Stimulated activated CD4-positive, alpha-beta T cell treated with anti-CD3 and anti-CD28 coated beads, Interleukin-1b, Interleukin-23, amount 100 ng/mL, for 24 hours (primary cell): ENCODE measurements around the gene PXYLP1.
"Not testable (repeated sequence)": the region's sequence is repeated elsewhere in the genome, so short reads cannot be mapped to it uniquely, and the experiment has no call there.

ENCODE experiments used
- DNase-seq, 4 experiments: peaks; one replicate each; pipeline ENCODE4 v3.0.0-alpha.2; 2020; ENCODE audit warnings: low read depth in 4 of 4, low spot score in 1 of 4

PXYLP1 gene, protein sequence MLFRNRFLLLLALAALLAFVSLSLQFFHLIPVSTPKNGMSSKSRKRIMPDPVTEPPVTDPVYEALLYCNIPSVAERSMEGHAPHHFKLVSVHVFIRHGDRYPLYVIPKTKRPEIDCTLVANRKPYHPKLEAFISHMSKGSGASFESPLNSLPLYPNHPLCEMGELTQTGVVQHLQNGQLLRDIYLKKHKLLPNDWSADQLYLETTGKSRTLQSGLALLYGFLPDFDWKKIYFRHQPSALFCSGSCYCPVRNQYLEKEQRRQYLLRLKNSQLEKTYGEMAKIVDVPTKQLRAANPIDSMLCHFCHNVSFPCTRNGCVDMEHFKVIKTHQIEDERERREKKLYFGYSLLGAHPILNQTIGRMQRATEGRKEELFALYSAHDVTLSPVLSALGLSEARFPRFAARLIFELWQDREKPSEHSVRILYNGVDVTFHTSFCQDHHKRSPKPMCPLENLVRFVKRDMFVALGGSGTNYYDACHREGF

DNA sequence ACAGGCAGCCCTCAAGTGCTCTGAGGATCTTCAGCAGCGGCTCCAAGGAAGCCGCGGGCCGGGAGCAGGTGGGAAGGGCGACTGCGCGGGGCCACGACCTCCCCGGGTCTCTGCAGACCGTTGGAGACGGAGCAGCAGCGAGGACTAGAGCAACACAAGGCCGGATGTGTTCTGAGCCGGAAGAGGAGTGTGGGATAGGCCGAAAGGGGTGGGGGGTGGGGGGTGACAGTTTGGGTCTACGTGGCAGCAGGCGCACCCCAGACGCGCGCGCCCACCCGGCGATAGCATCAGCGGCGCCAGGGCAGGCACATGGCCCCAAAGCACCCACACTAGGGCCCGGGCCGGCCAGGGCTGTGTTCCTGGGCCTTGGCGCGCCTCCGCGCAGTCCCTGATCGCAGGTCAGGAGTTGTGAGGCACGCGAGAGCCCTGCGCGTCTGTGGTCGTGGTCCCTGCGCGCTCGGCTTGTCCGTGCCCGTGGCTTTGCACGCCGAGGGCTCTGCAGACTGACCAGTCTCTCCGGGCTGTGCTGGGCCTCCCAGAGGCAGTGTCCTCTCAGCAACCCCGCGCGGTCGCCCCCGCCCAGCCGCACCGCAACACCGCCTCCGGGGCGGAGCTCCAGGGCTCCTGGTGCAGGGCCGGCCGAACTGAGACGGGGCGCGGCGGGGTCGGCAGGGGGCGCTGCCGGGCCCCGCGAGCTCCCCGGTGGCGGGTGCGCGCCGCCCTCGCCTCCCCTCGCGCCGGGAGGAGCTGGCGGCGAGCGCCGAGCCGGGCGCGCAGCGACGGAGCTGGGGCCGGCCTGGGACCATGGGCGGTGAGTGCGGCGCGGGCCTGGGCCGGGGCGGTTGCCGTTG lies at the start of gene PXYLP1:
PXYLP1 (plus strand) TSS at position 725 of the 851 bp plus-strand sequence. CDS start 28,351 bp downstream, outside the sequence.
- peak; percentile 70 to 88 (median 76) for DNase-seq

DNA sequence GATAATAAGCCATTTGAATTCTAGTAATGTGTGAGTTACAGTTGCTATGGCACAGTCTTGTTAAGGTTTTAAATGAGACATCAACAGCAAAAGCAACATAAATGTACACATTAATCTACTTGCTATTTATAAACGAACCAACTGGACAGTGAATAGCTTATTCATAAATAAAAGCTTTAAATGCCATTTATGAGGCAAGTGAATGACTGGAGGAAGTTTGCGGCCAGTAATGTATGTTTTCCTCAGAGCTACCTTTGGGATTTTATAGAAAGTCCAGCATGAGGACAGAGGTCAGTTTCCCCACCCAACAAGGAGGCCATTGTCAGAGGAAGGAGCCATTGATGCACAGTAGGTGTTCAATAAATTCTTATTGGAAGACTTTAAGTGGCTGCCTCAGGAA lies 48.0 kb upstream of the PXYLP1 start:
- DNase-seq = no peak

DNA sequence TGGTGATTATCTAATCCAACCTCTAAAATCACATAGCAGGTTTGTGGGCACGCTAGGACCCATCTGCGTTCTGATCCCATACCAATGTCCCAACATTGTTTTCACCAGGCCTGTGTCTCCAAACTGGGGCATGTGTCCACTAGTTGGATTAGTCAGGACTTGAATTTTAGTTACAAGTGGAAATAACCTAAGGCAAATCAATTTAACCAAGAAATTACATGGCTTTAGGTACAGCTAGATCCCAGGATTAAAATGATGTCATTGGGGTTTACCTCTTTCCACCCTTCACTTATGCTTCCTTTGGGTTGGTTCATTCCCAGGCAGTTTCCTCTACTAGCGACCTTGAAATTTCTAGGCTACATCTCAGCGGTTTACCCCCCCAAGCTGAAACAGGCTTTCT lies 47.2 kb upstream of the PXYLP1 start:
- DNase-seq = no peak

DNA sequence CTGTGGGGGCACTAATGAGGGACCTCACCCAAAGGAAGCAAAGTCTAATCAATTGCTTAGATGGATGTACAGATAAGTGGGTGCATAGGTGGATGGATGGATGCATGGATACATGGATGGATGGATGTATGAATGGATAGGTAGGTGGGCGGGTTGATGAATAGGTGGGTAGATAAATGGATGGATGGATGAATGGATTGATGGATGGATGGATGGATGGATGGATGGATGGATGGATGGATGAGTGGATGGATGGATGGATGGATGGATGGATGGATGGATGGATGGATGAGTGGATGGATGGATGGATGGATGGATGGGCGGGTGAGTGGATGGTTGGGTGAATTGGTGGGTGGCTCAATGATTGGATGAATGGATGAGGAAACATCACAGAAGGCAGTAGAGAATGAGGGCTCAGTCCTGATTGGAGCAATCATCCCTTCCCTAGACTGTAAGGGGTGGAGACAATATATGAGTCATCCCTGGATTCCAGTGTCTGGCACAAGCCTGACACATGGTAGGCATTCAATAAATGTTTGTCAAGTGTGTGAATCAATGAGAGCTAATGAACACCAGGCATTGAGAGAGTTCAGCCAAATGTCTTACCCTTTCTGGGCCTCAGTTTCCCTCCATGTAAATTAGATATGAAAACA lies 40.4 kb upstream of the PXYLP1 start:
- DNase-seq = no peak

DNA sequence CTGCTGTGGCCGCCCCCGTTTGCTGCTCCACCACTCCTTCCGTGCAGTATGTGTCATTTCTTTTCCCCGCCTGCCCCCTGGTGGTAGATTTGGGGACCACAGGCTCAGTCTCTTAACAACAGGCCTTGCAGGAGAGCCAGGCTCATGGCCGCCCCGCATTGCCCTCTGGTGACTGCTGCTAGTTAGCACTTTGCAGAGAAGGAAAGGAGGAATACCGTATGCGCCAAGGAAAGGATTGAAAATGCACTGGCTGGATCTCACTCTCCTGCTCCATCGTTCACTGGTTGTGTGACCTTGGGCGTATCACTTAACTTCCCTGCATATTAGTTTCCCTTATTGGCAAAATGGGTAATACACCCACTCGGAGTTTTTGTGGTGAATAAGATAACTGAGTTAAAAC lies 39.3 kb upstream of the PXYLP1 start:
- DNase-seq = peak; percentile 96 to 98 (median 97)

DNA sequence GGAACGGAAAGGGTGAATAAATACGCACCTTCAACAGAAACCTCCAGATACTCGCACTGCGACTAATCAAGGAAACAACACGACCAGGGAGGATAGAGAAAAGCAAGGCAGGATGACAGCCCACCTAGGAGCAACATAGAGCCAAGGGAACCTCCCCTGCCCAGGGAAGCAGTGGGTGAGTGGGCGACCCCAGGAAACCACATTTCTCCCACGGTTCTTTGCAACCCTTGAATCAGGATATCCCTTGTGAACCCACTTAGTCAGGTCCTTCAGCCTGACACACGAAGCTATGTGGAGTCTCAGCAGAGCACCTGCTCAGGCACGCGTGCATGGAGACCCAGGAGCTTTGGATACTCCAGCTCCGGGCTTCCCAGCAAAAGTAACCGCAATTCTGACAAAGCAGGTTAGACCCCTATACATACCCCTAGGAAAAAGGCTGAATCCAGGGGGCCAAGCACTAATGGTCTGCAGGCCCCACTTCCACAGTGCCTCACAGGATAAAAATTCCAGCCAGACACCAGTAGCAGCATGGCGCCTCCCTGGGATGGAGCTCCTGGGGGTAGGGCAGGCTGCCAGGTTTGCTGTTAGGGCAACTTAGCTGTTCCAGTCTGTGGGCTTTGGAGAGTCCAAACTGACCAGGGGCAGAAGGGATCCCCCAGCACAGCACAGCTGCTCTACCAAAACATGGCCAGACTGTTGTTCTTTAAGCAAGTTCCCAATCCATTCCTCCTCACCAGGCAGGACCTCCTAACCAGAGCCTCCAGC lies 38.4 kb upstream of the PXYLP1 start:
- no peak for DNase-seq

DNA sequence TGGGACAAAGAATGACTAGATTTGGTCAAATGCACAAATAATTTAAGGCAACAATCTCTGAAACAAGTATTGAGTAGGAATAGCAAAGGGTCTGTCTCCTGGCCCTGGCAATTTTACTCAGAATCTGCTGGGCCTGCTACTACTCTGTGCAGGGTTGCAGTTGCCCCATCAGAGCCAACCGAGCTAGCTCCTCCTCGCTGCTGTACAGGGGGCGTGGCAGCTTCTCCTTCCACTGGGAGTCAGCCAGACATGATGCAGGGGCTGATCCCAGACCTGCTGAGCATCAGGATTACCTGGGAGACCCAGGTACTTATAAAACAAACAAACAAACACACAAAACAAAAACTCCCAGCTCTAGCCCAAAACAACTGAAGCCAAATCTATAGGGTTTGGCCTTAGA lies 30.5 kb upstream of the PXYLP1 start:
- no peak for DNase-seq

DNA sequence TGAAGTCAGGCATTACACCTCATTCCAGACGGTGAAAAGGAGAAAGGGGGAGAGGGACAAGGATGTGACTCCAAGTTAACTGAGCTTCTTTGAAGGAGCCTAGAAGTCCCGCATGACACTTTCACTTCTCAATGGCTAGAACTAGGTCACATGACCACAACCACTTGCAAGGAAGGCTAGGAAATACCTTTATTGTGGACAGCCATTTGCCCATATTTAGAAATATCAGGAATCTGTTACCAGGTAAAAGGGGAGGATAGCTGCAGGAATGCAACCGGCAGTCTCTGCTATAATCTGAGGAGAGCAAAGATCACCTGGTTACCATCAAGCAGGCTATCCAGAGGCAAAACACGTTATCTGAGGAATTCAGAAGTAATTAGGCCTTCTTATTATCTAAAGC lies 28.9 kb upstream of the PXYLP1 start:
- no peak for DNase-seq

DNA sequence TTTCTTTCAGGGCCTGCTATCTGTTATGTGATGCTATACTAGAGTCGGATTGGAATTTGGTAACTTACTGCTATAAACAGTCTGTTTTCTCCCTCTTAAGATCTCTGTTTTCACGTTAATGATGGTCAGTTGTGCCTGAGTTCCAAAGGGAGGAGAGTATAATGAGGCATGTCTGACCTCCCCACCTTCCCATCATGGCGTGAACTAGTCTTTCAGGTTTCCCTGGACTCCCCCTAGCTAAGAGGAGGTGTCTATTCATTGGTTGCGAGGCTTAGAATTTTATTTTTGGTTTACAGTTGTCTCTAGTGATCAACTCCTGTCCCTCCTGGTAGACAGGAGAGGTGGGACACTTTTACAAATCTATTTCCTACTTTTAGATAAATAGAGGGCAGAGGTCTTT lies 27.8 kb upstream of the PXYLP1 start:
- DNase-seq = no peak

DNA sequence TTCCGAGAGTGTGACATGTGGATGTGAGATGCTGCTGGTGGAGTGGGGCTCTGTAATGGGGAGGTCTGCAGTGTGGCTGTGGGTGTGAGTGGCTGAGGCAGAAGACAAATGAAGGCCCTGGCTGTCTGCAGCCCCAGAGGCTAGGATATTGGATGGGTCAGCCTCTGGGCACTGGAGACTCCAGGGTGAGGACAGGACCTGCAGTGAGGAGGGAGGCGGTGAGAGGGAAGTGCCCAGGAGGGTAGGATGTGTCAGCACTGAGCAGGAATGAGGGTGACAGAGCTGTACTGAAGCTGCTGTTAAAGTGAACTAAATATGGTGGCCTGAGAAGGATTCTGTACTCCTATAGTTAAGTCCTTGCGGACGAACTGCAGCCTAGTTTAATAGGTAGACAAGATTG lies 27.3 kb upstream of the PXYLP1 start:
- no peak for DNase-seq

DNA sequence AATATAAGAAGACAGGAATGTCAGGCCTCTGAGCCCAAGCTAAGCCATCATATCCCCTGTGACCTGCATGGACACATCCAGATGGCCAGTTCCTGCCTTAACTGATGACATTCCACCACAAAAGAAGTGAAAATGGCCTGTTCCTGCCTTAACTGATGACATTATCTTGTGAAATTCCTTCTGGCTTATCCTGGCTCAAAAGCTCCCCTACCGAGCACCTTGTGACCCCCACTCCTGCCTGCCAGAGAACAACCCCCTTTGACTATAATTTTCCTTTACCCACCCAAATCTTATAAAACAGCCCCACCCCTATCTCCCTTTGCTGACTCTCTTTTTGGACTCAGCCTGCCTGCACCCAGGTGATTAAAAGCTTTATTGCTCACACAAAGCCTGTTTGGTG lies 20.3 kb upstream of the PXYLP1 start:
- DNase-seq = not testable (repeated sequence)

DNA sequence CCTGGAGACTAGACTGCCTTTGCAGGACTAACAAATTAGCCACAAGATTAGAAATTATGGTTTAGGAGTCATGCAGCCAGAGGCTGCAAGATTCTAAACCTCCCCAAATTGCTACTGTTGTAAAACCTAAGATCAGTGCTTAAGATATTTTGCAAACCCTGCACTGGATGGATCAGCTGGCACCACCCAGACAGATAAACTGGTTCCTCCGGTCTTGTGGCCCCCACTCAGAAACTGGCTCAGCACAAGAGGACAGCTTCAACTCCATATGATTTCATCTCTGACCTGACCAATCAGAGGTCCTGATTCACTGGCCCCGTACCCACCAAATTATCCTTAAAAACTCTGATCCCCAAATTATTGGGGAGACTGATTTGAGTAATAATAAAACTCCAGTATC lies 19.5 kb upstream of the PXYLP1 start:
- DNase-seq = no peak

DNA sequence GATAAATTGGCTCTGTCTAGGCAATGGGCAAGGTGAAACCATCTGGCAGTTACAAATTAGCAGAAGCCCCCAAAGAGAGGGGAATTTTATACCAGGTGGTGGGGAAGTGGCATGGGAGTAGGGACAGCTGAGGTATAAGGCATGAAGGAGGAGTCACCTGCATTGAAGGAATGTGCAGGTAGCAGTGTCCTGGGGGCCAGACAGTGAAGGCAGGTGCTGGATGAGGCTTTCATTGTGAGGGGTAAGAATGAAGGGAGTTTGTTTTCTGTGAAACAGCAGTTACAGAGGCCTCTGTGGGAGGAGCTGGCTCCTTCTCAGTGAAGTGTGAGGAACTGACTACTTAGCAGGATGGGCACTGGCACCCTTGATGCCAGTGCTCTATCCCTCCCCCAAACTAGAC lies 19.1 kb upstream of the PXYLP1 start:
- no peak for DNase-seq

DNA sequence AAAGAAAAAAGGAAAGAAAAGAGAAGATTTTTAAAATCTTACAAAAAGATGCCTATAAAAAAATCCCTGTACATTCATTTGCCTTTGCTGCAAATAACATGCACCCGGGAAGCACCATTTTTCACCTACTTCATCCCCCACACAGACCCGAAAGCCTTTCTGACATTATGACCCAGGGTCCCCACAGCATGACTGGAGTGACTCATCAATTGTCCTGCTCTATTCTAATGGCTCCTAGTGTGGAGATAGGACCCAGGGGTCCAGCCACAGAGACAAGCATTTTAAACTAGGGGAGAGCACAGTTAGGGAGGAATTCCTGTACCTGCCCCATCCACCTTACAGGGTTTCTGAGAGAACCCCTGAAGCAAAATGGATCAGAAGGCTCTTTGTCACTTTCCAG lies 14.7 kb upstream of the PXYLP1 start:
- DNase-seq = no peak

DNA sequence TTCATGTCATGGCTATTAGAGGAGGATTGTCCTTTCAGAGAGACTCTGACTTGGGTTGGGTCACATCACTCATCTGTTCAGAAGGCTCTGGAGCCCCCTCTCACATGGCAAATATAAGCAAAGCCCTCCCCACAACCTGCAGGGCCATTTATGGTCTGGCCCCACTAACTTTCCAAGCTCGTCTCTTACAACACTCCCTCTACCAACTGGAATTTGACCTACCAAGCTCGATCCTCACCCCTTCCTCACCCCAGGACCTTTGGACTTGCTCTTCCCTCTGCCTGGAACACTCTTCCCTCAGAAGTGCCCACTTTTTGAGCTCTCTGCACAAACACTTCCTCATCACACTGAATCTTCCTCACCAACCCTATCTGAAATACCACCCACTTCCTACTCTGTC lies 14.2 kb upstream of the PXYLP1 start:
- no peak for DNase-seq

DNA sequence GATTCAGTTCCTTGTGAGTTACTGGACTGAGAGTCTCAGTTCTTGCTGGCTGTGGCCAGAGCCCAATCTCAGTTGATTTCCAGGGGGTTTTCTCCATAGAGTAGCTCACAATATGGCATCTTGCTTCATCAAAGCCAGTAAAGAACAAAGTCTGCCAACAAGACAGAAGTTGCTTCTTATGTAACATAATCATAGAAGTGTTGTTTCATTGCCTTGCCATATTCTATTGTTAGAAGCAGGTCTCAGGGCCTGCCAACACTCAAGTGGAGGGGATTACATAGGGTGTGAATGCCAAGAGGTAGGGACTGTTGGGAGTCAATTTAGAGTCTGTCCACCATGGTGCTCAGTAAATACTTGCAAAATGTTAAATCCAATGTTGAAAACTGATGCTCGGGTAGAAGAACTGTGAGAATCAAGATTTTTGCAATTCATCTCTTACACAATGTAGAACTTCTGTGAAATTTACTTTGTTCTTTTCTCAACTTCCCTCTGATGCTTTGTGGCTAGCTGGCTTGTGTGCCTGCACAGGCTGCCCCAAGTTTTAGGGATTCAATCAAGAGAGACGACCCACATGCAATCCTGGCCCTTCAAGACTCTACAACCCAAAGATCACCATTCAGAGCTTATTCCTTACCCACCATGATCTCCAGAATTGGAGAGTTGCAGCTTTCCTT lies 13.3 kb upstream of the PXYLP1 start:
- no peak for DNase-seq

DNA sequence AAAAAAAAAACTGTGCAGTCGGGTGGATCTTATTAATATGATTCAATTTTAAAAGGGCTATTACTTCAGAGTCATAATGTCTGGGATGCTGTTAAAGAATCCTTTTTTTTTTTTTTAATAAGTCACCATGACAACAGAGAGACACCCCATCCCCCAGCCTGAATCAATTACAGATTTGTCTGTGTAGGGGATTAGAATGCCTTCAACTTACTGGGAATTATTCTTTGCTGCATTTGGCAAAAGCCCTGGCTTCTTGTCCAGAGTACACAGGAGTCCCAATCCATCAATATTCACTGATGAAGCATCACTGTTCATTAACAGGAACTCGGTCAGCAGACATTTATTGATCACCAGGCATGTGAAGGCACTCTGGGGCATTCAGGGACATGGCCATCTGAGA lies 12.7 kb upstream of the PXYLP1 start:
- no peak for DNase-seq

DNA sequence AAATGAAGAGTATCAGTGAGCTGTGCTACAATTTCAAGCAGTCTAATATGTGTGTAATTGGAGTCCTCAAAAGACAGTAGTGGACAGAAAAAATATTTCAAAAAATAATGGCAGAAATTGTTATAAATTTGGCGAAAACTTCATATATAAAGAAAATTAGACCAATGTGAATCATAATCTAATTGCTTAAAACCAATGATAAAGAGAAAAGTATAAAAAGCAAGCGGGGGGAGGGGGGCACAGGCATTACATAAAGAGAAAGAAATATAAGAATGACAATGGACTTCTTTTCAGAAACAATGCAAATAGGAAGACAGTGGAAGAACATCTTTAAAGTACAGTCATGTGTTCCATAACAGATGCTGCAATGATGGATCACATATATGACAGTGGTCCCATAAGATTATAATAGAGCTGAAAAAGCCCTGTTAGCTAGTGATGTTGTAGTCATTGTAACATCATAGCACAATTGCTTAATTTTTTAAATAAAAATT lies 7.9 kb upstream of the PXYLP1 start:
- no peak for DNase-seq

DNA sequence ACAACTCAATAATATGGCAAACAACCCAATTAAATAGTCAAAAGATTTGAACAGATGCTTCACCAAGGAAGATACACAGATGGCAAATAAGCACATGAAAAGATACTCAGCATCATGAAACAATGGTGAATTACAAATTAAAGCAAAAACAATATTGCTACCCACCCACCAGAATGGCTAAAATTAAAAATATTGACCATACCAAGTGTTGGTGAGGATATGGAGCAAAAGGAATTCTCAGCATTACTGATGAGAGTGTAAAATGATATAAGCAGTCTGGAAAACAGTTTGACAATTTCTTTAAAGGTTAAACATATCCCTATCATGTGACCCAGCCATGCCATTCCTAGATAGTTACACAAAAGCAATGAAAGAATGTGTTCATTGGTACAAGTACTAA lies 5.7 kb upstream of the PXYLP1 start:
- no peak for DNase-seq

DNA sequence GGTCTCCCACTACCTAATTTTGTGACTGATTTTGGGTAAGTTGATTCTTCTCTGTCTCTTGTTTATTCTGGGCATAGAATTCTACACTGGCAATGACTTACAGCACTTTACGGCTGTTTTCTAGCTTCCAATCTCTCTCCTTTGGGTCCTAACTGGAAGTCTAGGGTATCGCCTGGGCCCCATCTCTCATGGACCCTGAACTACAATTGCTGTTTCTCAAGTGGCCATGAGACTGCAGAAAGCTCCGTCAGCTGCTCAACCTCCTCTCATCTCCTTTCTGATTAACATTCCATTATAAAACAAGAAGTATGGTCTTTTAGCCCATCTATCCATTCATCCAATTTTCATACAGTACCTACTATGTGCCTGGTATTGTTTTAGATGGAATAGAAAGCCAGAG lies 4.4 kb upstream of the PXYLP1 start:
- DNase-seq = no peak
